Esophagus muscularis mucosa (tissue), 4 donors: ENCODE measurements around the gene UBE2L3. TPM values are rescaled to one million over a fixed set of nuclear protein-coding genes. Genes with fewer than 3 reads are reported as not detected.
"Not testable (repeated sequence)": the region's sequence is repeated elsewhere in the genome, so short reads cannot be mapped to it uniquely, and the experiment has no call there.

Source experiments
- DNase-seq: peaks from one replicate; pipeline ENCODE4 v3.0.0-alpha.2; 2017; ENCODE audit errors: extremely low spot score
- H3K27ac ChIP-seq, 4 donors: fragments of 200-600 bp; sonication (generic); replicated peaks in 1 of 4; 1 replicate in 3 of 4; 2 replicates in 1 of 4; pipeline ENCODE4 v1.5.1; 2016 to 2019; ENCODE audit warnings: mild to moderate bottlenecking in 1 of 4
- H3K27me3 ChIP-seq, 4 donors: fragments of 200-600 bp; sonication (generic); one replicate each; pipeline versions ENCODE4 v1.5.1 to v1.6.0; 2016 to 2019
- H3K36me3 ChIP-seq, 4 donors: fragments of 200-600 bp; sonication (generic); one replicate each; pipeline ENCODE4 v1.5.1; 2016 to 2019
- H3K4me1 ChIP-seq, 4 donors: fragments of 200-600 bp; sonication (generic); one replicate each; pipeline ENCODE4 v1.5.1; 2016 to 2019
- H3K4me3 ChIP-seq, 4 donors: fragments of 200-600 bp; sonication (generic); 1 replicate in 2 of 4; 2 replicates in 2 of 4; pipeline ENCODE4 v1.5.1; 2016 to 2019; ENCODE audit warnings: mild to moderate bottlenecking in 4 of 4, moderate library complexity in 1 of 4
- H3K9me3 ChIP-seq, 4 donors: fragments of 200-600 bp; sonication (generic); 1 replicate in 3 of 4; 2 replicates in 1 of 4; pipeline ENCODE4 v1.5.1; 2016 to 2019
- EP300 ChIP-seq: sonication (generic); formaldehyde crosslinking; IDR thresholded peaks from one replicate; pipeline ENCODE4 v1.6.1; 2017; ENCODE audit warnings: antibody characterized with exemption
- POLR2A ChIP-seq: fragments of 450-650 bp; IDR thresholded peaks from one replicate; pipeline ENCODE4 v1.6.1; 2017; ENCODE audit warnings: antibody characterized with exemption, moderate library complexity, mild to moderate bottlenecking, low read depth
- POLR2AphosphoS5 ChIP-seq, 2 donors: sonication (generic); formaldehyde crosslinking; IDR thresholded peaks; one replicate each; pipeline ENCODE4 v1.6.1; 2017; ENCODE audit warnings: antibody characterized with exemption in 2 of 2
- WGBS: methylation state at CpG from one replicate; pipeline ENCODE4 v1.1.5; 2018; 5-methylcytosine and 5-hydroxymethylcytosine counted together
- intact Hi-C: fragments of 100-400 bp; cut with DNase I; formaldehyde crosslinking; loops from one replicate; pipeline ENCODE4 v1.15.1; 2023
- total RNA-seq, 4 donors: library from RNA; depleted of rRNA; stranded (reverse); fragments of >200 nt; gene quantifications; one replicate each; pipeline versions ENCODE4 v1.1.0 to v1.2.1, GENCODE V29; 2016
- TF ChIP-seq, protein P1 (sequence below), 3 experiments: fragments of 200-600 bp in 2 of 3; fragments of 450-650 bp in 1 of 3; sonication (generic) in 2 of 3; IDR thresholded peaks; one replicate each; pipeline ENCODE4 v1.5.1; 2017 to 2019; ENCODE audit warnings: antibody characterized with exemption in 3 of 3, mild to moderate bottlenecking in 2 of 3, moderate library complexity in 1 of 3

Gene UBE2L3
- 10 to 100 TPM; 47.3 to 84.7 (median 65.2) TPM for total RNA-seq

GRCh38 chr22:21567456-21568346 lies at the start of gene UBE2L3:
UBE2L3 (plus strand) TSS chr22:21567714; CDS start chr22:21567745, 31 bp downstream.
- TF ChIP-seq, protein P1, sequence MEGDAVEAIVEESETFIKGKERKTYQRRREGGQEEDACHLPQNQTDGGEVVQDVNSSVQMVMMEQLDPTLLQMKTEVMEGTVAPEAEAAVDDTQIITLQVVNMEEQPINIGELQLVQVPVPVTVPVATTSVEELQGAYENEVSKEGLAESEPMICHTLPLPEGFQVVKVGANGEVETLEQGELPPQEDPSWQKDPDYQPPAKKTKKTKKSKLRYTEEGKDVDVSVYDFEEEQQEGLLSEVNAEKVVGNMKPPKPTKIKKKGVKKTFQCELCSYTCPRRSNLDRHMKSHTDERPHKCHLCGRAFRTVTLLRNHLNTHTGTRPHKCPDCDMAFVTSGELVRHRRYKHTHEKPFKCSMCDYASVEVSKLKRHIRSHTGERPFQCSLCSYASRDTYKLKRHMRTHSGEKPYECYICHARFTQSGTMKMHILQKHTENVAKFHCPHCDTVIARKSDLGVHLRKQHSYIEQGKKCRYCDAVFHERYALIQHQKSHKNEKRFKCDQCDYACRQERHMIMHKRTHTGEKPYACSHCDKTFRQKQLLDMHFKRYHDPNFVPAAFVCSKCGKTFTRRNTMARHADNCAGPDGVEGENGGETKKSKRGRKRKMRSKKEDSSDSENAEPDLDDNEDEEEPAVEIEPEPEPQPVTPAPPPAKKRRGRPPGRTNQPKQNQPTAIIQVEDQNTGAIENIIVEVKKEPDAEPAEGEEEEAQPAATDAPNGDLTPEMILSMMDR (IDR thresholded peaks at IDR 0.05), result no peak
- TF ChIP-seq POLR2A (no peak), POLR2AphosphoS5 (IDR thresholded peaks at IDR 0.05) (peak; percentile 74 to 89), EP300 (no peak)

GRCh38 chr22:21526705-21527500 lies 40.6 kb upstream of the UBE2L3 start:
- WGBS, result no CpG with 5 or more reads among the region's 6 CpGs
- H3K36me3 ChIP-seq, H3K4me3 ChIP-seq, intact Hi-C loops, H3K27me3 ChIP-seq, H3K4me1 ChIP-seq, H3K27ac ChIP-seq, H3K9me3 ChIP-seq, DNase-seq: not testable (repeated sequence)

More at GRCh38 chr22:21567456-21568346, at the start of gene UBE2L3:
- Histone ChIP-seq H3K4me3 (peak within 1 kb of the TSS; percentile 68 to 98 (median 94)), H3K9me3 (no peaks in the 10 kb centered on the region), H3K27ac (peak within 1 kb of the TSS; percentile 88 to 95 (median 92)), H3K4me1 (peaks cover 39 to 46% (median 45%) of the 10 kb centered on the region in 4 donors), H3K36me3 (no peaks in the 10 kb centered on the region), H3K27me3 (no peaks in the 10 kb centered on the region)
- WGBS, result under 1% methylated on average over 21 of the region's 85 CpGs
- peak; percentile 94 for DNase-seq
- intact Hi-C loops, result no loop called here

- H3K4me1 ChIP-seq, H3K9me3 ChIP-seq, H3K27ac ChIP-seq, H3K36me3 ChIP-seq, H3K4me3 ChIP-seq, H3K27me3 ChIP-seq, intact Hi-C loops, DNase-seq: not testable (repeated sequence)
- WGBS, result no CpG with 5 or more reads among the region's 5 CpGs
Measured at GRCh38 chr22:21531525-21531924, 36.0 kb upstream of the UBE2L3 start.

DNA sequence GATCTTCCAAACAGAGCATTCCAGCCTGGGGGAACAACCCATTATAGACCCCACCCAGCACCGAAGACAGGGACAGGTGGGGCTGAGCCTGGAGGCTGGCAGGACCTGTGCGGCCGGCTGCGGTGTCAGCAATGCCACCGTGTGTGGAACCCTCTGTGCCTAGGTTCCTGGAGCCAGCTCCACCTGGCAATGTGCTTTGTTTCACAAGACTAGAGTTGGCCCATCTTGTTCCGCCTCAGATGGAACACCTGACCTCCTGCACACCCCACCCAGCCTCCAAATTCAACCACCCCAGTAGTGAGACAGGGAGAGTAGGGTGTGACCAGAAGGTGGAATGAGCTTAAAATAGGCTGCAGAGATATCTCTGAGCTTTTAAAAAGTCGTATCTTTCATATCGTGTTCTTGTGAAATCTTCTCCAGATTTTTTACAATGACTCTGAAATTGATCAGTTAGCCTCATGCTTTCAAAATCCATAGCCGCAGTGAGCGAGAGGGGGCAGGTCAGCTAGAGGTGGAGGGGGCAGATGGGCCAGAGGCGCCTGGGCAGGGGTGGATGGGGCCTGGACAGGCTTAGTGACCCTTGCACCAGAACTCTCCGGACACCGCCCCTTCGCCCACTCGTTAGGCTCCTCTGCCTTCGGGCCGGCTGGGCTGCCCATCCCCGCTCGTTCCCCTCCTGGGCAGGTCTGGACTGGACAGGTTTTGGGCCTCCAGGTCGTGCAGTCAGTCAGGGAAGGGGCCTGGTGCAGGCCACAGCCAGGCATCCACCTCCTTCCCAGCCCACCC lies 34.5 kb upstream of the UBE2L3 start:
- DNase-seq, intact Hi-C loops, H3K27me3 ChIP-seq, H3K27ac ChIP-seq, H3K36me3 ChIP-seq, H3K4me1 ChIP-seq, H3K9me3 ChIP-seq, H3K4me3 ChIP-seq: not testable (repeated sequence)
- WGBS, result no CpG with 5 or more reads among the region's 20 CpGs

DNA sequence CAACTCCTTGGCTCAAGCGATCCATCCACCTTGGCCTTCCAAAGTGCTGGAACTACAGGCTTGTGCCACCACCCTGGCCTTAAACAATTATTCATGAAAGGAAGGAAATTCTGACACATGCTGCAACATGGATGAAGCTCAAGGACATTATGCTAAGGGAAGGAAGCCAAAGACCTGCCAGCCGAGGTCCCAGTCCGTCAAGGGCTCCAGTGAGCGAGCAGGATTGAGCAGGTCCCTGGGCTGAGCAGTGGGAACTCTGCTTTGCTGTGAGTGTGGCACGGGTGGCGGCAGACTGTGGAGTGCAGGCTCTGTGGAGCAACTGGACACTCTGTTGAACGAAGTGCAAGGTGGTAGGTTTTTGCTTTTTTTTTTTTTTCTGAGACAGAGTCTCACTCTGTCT lies 27.7 kb upstream of the UBE2L3 start:
- H3K36me3 ChIP-seq, H3K4me3 ChIP-seq, intact Hi-C loops, H3K27me3 ChIP-seq, H3K27ac ChIP-seq, DNase-seq, H3K9me3 ChIP-seq, H3K4me1 ChIP-seq: not testable (repeated sequence)
- no CpG with 5 or more reads among the region's 7 CpGs for WGBS

DNA sequence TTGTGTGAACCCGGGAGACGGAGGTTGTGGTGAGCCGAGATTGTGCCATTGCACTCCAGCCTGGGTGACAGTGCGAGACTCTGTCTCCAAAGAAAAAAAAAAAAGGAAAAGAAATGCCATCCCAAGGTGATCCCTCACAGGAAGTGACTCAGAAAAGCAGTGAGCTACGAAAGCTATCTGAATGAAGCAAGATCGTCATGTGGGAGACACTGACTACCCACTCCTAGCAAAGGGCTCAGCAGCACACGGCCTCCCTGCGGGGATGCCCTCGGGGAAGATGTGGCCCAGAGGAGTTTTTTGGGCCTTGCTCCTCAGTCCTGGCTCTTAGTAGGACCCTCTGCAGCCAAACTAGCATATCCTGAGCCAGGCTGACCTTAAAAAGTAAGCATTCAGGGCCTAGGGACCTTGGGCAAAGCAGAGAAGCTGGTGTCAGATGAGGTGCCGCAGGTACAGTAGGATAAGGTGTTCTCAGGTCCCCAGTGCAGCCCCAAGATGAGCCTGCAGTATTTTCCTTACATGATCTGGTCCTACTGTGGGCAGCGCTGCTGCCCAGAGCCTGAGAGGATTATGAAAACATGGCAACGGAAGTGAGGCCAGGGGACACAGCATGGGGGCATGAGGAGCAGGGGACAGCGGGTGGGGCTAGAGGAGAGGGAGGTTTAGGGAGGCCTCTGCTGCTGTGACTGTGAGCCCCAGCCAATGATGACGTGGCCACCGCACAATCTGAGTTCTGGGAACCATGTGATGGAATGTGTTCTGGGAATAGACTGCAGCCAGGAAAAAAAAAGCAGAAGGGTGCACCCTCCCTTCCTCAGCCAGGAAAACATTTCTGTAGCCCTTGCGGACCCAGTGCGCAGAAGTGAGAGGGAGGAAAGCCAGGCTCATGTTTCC lies 22.8 kb upstream of the UBE2L3 start:
- H3K27ac ChIP-seq, intact Hi-C loops, DNase-seq, H3K9me3 ChIP-seq, H3K27me3 ChIP-seq, H3K4me1 ChIP-seq, H3K36me3 ChIP-seq, H3K4me3 ChIP-seq: not testable (repeated sequence)
- WGBS, result no CpG with 5 or more reads among the region's 17 CpGs

- DNase-seq, H3K4me3 ChIP-seq, H3K9me3 ChIP-seq, H3K27me3 ChIP-seq, intact Hi-C loops, H3K36me3 ChIP-seq, H3K4me1 ChIP-seq, H3K27ac ChIP-seq: not testable (repeated sequence)
- WGBS, result no CpG with 5 or more reads among the region's 38 CpGs
Measured at GRCh38 chr22:21549558-21549957, 18.0 kb upstream of the UBE2L3 start.

GRCh38 chr22:21550008-21550677 lies 17.4 kb upstream of the UBE2L3 start:
- intact Hi-C loops, DNase-seq, H3K36me3 ChIP-seq, H3K4me3 ChIP-seq, H3K9me3 ChIP-seq, H3K4me1 ChIP-seq, H3K27ac ChIP-seq, H3K27me3 ChIP-seq: not testable (repeated sequence)
- WGBS, result no CpG with 5 or more reads among the region's 62 CpGs

DNA sequence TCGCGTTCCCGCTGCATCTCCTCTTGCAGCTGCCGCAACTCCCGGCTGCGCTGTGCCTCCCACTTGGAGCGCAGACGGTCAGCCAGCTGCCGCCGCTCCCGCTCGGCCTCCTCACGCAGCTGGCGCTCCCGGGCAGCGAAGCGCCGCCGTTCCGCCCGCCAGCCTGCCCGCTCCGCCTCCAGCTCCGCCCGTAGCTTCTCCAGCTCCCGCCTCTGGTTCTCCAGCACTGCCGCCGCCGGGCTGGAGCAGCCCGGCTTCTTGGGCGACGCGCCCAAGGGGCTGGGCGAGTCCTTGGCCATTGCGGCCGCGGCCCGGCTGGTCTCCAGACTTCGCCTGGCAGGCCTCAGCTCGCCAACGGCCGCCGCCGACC lies 16.9 kb upstream of the UBE2L3 start:
- H3K27ac ChIP-seq, H3K9me3 ChIP-seq, H3K4me3 ChIP-seq, DNase-seq, H3K36me3 ChIP-seq, intact Hi-C loops, H3K27me3 ChIP-seq, H3K4me1 ChIP-seq: not testable (repeated sequence)
- WGBS, result no CpG with 5 or more reads among the region's 44 CpGs
